IPS-20b (cell line): Measurements from ENCODE around the gene TPMT.
A peak's percentile ranks its signal among the peaks of the same experiment; 100 is the strongest.
"Not testable (repeated sequence)": the region's sequence is repeated elsewhere in the genome, so short reads cannot be mapped to it uniquely, and the experiment has no call there.

Experiments used
- H3K27ac ChIP-seq: one replicate; pipeline ENCODE4 v1.5.1; 2013; ENCODE audit warnings: low read length
- H3K27me3 ChIP-seq: 2 replicates; pipeline ENCODE4 v1.6.1; 2013; ENCODE audit warnings: mild to moderate bottlenecking, low read length, inconsistent platforms; ENCODE audit not compliant: insufficient read depth
- H3K36me3 ChIP-seq: 2 replicates; pipeline ENCODE4 v1.6.1; 2013; ENCODE audit warnings: low read depth, mild to moderate bottlenecking, inconsistent platforms, low read length, moderate library complexity; ENCODE audit not compliant: insufficient read depth
- H3K4me1 ChIP-seq: 2 replicates; pipeline ENCODE4 v1.6.1; 2013; ENCODE audit warnings: mild to moderate bottlenecking, control low read depth, inconsistent platforms, low read length, moderate library complexity; ENCODE audit not compliant: insufficient read depth
- H3K4me3 ChIP-seq: 2 replicates; pipeline ENCODE4 v1.5.1; 2013; ENCODE audit warnings: mild to moderate bottlenecking, low read length, inconsistent platforms
- H3K9ac ChIP-seq: 2 replicates; pipeline ENCODE4 v1.6.1; 2013; ENCODE audit warnings: low read depth, mild to moderate bottlenecking, inconsistent platforms, low read length, moderate library complexity
- H3K9me3 ChIP-seq: 2 replicates; pipeline ENCODE4 v1.6.1; 2013; ENCODE audit warnings: mild to moderate bottlenecking, low read depth, low read length, inconsistent platforms; ENCODE audit not compliant: insufficient read depth

The TPMT gene

GRCh38 chr6:18155150-18155863 lies 430 bp upstream of the TPMT start, which contains the start of gene KDM1B:
Gene KDM1B (plus strand): TSS chr6:18155422. CDS start chr6:18159896, 4,474 bp downstream.
- Histone ChIP-seq H3K27me3 (no peaks in the 10 kb centered on the region), H3K9me3 (no peaks in the 10 kb centered on the region), H3K36me3 (peaks cover 8% of the 10 kb centered on the region), H3K27ac (peak within 1 kb of the TSS; percentile 22), H3K9ac (peak within 1 kb of the TSS; percentile 90; the same call in 1 of the 2 replicates), H3K4me1 (peaks cover 2% of the 10 kb centered on the region; the same call in 1 of the 2 replicates), H3K4me3 (peak within 1 kb of the TSS; percentile 98)

- peaks cover 2% of the 10 kb centered on the region; the same call in 1 of the 2 replicates for H3K4me1 ChIP-seq
- H3K9ac ChIP-seq = no peak overlapping the region
- no peak overlapping the region for H3K27ac ChIP-seq
These were observed 1.6 kb downstream of the TPMT start for GRCh38 chr6:18153311-18153703.

GRCh38 chr6:18151801-18152200 lies 3.1 kb downstream of the TPMT start:
- Histone ChIP-seq H3K27ac (no peak overlapping the region), H3K9ac (no peak overlapping the region), H3K4me1 (peaks cover 2% of the 10 kb centered on the region; the same call in 1 of the 2 replicates), H3K4me3 (no peak overlapping the region), H3K9me3 (no peaks in the 10 kb centered on the region), H3K27me3 (no peaks in the 10 kb centered on the region), H3K36me3 (peaks cover 27% of the 10 kb centered on the region)

More at GRCh38 chr6:18153311-18153703, 1.6 kb downstream of the TPMT start:
- peaks cover 12% of the 10 kb centered on the region for H3K36me3 ChIP-seq
- no peaks in the 10 kb centered on the region for H3K9me3 ChIP-seq
- no peaks in the 10 kb centered on the region for H3K27me3 ChIP-seq
- peak overlapping the region; percentile 98; the same call in 1 of the 2 replicates for H3K4me3 ChIP-seq

- not testable (repeated sequence) for H3K27ac ChIP-seq, H3K9me3 ChIP-seq, H3K4me1 ChIP-seq, H3K27me3 ChIP-seq, H3K4me3 ChIP-seq, H3K9ac ChIP-seq
- H3K36me3 ChIP-seq = peaks cover 28% of the 10 kb centered on the region
These were observed 3.5 kb downstream of the TPMT start for GRCh38 chr6:18151391-18151790.

GRCh38 chr6:18148304-18149025 lies 6.4 kb downstream of the TPMT start:
- no peaks in the 10 kb centered on the region for H3K4me1 ChIP-seq
- no peaks in the 10 kb centered on the region for H3K27me3 ChIP-seq
- no peak overlapping the region for H3K4me3 ChIP-seq
- H3K27ac ChIP-seq = no peak overlapping the region
- H3K36me3 ChIP-seq = peaks cover 42% of the 10 kb centered on the region
- no peak overlapping the region for H3K9ac ChIP-seq
- no peaks in the 10 kb centered on the region for H3K9me3 ChIP-seq

- Histone ChIP-seq H3K4me3 (no peak overlapping the region), H3K27ac (no peak overlapping the region), H3K9me3 (no peaks in the 10 kb centered on the region), H3K27me3 (no peaks in the 10 kb centered on the region), H3K36me3 (peaks cover 50% of the 10 kb centered on the region), H3K4me1 (no peaks in the 10 kb centered on the region), H3K9ac (no peak overlapping the region)
These were observed 7.3 kb downstream of the TPMT start for GRCh38 chr6:18147616-18148015.

GRCh38 chr6:18147160-18147559 lies 7.7 kb downstream of the TPMT start:
- no peak overlapping the region for H3K4me3 ChIP-seq
- H3K9ac ChIP-seq = no peak overlapping the region
- H3K36me3 ChIP-seq = peaks cover 50% of the 10 kb centered on the region
- no peaks in the 10 kb centered on the region for H3K27me3 ChIP-seq
- no peaks in the 10 kb centered on the region for H3K9me3 ChIP-seq
- no peaks in the 10 kb centered on the region for H3K4me1 ChIP-seq
- no peak overlapping the region for H3K27ac ChIP-seq

GRCh38 chr6:18142591-18142861 lies 12.4 kb downstream of the TPMT start:
- Histone ChIP-seq H3K4me3 (no peak overlapping the region), H3K9ac (no peak overlapping the region), H3K27me3 (no peaks in the 10 kb centered on the region), H3K36me3 (peaks cover 51% of the 10 kb centered on the region), H3K9me3 (no peaks in the 10 kb centered on the region), H3K27ac (no peak overlapping the region), H3K4me1 (no peaks in the 10 kb centered on the region)

GRCh38 chr6:18141805-18142590 lies 12.9 kb downstream of the TPMT start:
- Histone ChIP-seq H3K9me3 (no peaks in the 10 kb centered on the region), H3K27me3 (no peaks in the 10 kb centered on the region), H3K27ac (no peak overlapping the region), H3K9ac (peak overlapping the region; percentile 24), H3K4me3 (no peak overlapping the region), H3K36me3 (peaks cover 46% of the 10 kb centered on the region), H3K4me1 (no peaks in the 10 kb centered on the region)

GRCh38 chr6:18139935-18140621 lies 14.8 kb downstream of the TPMT start:
- Histone ChIP-seq H3K9ac (no peak overlapping the region), H3K4me1 (no peaks in the 10 kb centered on the region), H3K9me3 (no peaks in the 10 kb centered on the region), H3K4me3 (no peak overlapping the region), H3K27ac (no peak overlapping the region), H3K36me3 (peaks cover 33% of the 10 kb centered on the region), H3K27me3 (no peaks in the 10 kb centered on the region)

GRCh38 chr6:18138906-18139305 lies 16.0 kb downstream of the TPMT start:
- Histone ChIP-seq H3K36me3 (peaks cover 36% of the 10 kb centered on the region), H3K27me3 (no peaks in the 10 kb centered on the region), H3K4me1 (no peaks in the 10 kb centered on the region), H3K27ac (no peak overlapping the region), H3K9ac (no peak overlapping the region), H3K4me3 (no peak overlapping the region), H3K9me3 (no peaks in the 10 kb centered on the region)
